GM12873 (cell line): ENCODE results near the gene KLHL26.
A peak's percentile ranks its signal among the peaks of the same experiment; 100 is the strongest.

Source experiments
- TF ChIP-seq, protein P1 (sequence below): IDR thresholded peaks from 2 replicates; pipeline ENCODE4 v1.5.1; 2012; ENCODE audit warnings: low read depth, mild to moderate bottlenecking, moderate library complexity, low read length, control low read depth; ENCODE audit not compliant: insufficient read depth; ENCODE audit errors: missing control alignments

KLHL26 gene, protein sequence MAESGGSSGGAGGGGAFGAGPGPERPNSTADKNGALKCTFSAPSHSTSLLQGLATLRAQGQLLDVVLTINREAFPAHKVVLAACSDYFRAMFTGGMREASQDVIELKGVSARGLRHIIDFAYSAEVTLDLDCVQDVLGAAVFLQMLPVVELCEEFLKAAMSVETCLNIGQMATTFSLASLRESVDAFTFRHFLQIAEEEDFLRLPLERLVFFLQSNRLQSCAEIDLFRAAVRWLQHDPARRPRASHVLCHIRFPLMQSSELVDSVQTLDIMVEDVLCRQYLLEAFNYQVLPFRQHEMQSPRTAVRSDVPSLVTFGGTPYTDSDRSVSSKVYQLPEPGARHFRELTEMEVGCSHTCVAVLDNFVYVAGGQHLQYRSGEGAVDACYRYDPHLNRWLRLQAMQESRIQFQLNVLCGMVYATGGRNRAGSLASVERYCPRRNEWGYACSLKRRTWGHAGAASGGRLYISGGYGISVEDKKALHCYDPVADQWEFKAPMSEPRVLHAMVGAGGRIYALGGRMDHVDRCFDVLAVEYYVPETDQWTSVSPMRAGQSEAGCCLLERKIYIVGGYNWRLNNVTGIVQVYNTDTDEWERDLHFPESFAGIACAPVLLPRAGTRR

DNA sequence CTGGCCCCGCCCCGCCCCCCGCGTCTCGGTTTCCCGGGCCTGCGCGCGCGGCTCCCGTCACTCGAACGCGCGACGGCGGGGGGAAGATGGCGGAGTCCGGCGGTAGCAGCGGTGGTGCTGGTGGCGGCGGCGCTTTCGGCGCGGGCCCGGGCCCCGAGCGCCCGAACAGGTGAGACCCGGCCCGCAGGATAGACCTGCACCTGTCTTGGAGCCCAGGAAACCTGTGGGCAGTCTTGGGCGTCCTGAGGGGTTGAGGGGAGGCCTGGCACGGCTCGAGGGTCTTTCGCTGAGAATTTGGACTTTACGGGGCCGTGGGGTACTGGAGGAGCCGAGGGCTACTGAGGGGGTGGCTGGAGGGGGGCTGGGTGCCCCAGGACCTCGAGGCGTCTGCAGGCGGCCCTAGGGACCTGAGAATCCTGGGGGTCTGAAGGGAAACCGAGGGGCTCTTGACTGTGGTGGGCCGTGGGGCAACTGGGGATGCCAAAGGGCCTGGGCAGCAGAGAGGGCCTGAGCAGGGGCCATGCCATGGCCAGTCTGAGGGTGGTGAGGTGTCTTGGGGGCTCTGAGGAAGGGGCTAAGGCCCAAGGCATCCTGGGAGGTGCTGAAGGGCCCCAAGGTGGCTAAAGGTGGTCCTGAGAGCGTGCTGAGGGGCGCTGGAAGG is at the start of gene KLHL26:
KLHL26 (plus strand) TSS at position 60 of the 661 bp plus-strand sequence; CDS start at position 87, 27 bp downstream.
- TF ChIP-seq, protein P1, sequence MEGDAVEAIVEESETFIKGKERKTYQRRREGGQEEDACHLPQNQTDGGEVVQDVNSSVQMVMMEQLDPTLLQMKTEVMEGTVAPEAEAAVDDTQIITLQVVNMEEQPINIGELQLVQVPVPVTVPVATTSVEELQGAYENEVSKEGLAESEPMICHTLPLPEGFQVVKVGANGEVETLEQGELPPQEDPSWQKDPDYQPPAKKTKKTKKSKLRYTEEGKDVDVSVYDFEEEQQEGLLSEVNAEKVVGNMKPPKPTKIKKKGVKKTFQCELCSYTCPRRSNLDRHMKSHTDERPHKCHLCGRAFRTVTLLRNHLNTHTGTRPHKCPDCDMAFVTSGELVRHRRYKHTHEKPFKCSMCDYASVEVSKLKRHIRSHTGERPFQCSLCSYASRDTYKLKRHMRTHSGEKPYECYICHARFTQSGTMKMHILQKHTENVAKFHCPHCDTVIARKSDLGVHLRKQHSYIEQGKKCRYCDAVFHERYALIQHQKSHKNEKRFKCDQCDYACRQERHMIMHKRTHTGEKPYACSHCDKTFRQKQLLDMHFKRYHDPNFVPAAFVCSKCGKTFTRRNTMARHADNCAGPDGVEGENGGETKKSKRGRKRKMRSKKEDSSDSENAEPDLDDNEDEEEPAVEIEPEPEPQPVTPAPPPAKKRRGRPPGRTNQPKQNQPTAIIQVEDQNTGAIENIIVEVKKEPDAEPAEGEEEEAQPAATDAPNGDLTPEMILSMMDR = no peak

- TF ChIP-seq, protein P1 = no peak
These were observed 49.3 kb upstream of the KLHL26 start for GRCh38 chr19:18587561-18587960.

DNA sequence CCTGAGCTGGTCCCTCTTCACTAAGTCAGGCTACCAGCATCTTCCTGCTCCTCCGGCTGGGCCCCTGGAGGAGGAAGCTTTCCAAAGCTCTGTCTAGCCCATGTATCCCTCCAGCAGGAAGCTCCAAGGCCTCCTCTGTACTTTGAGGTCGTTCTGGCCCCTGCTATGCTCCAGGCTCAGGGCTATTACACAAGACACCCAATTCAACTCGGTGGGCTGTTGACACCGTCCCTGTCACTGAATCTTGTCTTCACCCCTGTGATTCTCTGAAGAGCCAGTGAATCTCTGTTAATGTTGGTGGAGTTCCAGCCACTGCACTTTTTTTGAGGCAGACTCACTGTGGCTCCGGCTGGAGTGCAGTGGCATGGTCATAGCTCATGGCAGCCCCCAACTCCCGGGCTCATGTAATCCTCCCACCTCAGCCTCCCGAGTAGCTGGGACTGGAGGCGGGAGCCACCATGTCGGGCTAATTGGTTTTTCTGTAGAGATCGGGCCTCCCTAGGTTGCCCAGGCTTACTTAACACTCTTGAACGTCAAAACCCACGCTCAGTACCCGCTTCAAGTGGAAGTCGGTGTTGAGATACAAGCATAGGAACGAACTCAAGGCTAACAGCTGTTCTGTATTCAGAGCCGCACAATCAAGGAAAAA is 48.7 kb upstream of the KLHL26 start:
- TF ChIP-seq, protein P1 = no peak

- TF ChIP-seq, protein P1 = peak; percentile 83
These were observed 48.0 kb upstream of the KLHL26 start, which contains the start of gene REX1BD for GRCh38 chr19:18588611-18589379. REX1BD (plus strand) TSS chr19:18588798; CDS start chr19:18588802, 4 bp downstream.

DNA sequence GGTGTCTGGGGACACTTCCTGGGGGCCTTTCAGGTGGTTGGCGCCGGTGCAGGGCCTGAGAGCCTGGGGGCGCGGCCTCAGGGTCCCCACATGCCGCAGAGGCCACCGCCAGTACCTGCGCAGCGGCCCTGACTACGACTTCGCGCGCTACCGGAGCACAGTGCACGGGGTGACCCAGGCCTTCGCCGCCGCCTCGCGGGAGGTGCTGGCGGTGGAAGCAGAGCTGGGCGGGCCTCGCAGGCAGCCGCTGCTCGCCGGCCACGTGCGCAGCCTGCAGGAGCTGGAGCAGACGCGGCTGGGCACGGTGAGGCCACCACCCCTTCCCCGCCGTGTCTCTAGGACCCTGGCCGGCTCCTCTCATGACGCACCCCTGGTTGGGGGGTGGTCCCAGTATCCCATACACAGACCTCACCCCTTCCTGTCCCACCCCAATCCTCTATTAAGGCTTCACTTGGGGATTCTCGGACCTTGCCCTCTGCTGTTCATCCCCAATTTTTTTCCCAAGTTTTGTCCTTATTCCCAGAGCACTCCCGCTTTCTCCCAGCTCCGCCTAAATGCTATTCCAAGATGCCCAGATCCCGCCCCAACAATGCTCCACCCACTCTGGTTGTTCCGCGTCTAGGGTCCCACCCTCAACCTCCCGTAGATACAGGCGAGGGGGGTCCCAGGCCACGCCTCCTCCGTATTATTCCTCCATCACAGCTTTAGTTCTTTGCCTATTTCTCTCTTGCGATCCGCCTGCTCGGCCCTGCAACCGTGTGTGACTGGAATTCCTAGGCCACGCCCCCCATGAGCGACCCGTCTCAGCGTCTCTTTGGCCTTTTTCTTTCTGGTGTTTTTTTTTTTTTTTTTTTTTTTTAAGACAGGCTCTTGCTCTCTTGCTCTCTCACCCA is 47.2 kb upstream of the KLHL26 start:
- TF ChIP-seq, protein P1 = peak; percentile 21
